ENCODE data around the gene DZIP1L. TPM values are rescaled to one million over a fixed set of nuclear protein-coding genes. Genes with fewer than 3 reads are reported as not detected.
"Not testable (repeated sequence)": the region's sequence is repeated elsewhere in the genome, so short reads cannot be mapped to it uniquely, and the experiment has no call there.

Gene DZIP1L, protein sequence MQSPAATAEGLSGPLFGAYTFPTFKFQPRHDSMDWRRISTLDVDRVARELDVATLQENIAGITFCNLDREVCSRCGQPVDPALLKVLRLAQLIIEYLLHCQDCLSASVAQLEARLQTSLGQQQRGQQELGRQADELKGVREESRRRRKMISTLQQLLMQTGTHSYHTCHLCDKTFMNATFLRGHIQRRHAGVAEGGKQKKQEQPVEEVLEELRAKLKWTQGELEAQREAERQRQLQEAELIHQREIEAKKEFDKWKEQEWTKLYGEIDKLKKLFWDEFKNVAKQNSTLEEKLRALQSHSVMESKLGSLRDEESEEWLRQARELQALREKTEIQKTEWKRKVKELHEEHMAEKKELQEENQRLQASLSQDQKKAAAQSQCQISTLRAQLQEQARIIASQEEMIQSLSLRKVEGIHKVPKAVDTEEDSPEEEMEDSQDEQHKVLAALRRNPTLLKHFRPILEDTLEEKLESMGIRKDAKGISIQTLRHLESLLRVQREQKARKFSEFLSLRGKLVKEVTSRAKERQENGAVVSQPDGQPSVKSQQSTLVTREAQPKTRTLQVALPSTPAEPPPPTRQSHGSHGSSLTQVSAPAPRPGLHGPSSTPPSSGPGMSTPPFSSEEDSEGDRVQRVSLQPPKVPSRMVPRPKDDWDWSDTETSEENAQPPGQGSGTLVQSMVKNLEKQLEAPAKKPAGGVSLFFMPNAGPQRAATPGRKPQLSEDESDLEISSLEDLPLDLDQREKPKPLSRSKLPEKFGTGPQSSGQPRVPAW
- total RNA-seq: 0.15 TPM in 1 of 2 replicates, not detected in the other

DNA sequence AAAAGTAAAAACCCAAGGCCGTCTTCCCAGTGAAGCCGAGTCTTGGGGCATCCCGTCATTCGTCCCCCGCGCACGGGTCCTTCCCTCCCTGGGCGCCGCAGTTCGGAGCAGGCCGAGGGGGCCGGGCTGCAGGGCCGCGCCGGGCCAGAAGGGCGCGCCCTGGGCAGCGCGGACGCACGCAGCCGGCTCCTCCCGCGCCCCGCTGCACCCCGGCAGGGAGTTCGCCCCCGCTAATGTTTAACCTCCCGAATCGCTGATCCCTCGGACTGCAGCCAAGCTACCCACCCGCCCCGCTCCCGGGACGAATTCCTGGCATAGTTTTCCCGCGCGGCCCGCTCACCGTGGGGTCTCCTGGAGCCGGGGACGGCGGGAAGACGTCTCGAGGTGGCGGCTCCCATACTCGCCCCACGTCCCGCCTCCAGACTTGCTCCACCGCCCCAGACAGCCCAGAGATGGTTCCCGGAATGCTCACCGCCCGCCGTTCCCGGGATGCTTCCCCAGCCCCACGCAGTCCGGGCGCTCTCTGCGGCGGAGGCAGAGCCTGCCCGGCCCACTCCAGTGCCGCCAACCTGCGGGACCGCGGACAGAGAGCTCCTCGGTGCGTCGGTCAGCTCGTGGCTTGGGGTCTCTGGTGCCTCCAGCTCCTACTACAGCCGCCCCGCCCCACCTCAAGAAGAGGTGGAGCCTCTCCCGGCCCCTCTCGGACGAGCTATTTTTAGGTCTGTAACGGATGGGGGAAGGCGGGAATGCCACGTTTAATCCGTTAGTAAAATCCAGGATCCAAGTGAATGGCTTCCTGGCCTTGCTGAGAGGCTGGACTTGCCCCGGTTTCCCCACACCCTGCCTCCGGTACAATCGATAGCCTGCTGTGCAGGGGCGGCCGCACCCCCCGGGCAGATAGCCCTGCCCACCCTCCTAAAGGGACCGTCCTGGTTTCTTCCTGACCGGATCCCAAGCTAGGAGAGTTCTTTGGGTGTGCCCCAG lies at the start of gene DZIP1L:
Gene DZIP1L (minus strand): TSS at position 621 of the 984 bp plus-strand sequence. CDS start 11,637 bp downstream, outside the sequence.
- intact Hi-C loops (cut with micrococcal nuclease): loop anchor here (5.0 to 10.0 kb wide), 2 partner anchors 33 to 140 kb away; no protein-coding TSS in a partner anchor

DNA sequence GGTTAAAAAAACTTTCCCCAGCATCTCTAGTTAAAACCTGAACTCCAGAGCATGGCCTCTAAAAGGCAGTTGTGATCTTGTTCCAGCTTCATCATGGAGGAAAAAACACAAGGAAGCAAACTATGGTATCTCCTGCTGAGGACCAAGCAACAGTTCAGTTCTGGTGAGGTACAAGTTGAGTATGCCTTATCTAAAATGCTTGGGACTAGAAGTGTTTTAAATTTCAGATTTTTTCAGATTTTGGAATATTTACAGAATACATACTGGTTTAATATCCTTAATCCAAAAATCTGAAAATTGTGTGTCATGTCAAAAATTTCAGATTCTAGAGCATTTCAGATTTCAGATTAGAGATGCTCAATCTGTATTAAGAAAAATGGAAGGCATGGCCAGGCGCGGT lies 49.7 kb upstream of the DZIP1L start:
- intact Hi-C loops (cut with micrococcal nuclease): no loop called here

DNA sequence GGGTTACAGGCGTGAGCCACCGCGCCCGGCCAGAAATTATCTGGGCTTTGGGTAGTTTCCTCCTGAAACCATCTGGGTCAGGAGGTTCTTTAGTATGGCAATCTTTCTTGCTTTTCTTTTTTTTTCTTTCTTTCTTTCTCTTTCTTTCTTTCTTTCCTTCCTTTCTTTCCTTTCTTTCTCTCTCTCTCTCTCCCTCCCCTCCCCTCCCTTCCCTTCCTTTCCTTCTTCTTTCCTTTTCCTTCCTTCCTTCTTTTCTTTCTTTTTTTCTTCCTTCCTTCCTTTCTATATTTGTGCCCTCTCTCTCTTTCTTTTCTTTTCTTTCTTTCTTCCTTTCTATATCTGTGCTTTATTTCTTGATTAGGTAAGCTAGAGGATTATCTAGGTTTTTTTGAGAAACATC lies 42.3 kb upstream of the DZIP1L start:
- intact Hi-C loops (cut with micrococcal nuclease): no loop called here

DNA sequence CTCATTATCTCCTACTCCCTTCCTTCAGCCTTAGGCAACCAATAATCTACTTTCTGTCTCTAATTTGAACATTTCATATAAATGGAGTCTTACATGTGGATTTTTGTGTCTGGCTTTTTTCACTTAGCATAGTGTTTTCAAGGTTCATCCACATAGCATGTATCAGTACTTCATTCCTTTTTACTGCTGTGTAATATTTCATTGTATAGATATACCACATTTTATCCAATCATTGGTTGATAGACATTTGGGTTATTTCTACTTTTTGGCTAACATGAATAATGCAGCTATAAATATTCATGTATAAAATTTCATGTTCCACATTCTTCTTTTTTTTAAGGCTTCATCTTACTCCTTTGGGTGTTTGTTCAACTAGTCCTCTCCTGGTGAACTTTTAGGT lies 39.1 kb upstream of the DZIP1L start:
- intact Hi-C loops (cut with micrococcal nuclease): no loop called here

DNA sequence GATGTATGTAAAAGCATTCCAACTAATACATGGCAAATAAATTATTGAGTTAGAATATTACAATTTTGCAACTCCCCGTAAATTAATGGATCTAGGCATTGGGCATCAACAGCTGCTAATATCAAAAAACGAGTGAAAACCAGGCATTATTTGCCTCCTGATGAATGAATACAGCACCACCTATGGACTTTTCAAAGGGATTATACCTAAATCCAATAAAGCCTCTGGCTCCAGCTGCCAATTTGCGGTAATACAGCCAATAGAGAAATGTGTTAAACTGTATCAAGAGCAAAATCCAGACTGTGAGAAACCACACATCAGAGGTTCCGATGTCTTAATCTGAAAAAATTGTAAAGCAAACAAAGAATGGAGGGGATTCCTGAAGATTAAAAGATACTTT lies 33.1 kb upstream of the DZIP1L start:
- intact Hi-C loops (cut with micrococcal nuclease): no loop called here

DNA sequence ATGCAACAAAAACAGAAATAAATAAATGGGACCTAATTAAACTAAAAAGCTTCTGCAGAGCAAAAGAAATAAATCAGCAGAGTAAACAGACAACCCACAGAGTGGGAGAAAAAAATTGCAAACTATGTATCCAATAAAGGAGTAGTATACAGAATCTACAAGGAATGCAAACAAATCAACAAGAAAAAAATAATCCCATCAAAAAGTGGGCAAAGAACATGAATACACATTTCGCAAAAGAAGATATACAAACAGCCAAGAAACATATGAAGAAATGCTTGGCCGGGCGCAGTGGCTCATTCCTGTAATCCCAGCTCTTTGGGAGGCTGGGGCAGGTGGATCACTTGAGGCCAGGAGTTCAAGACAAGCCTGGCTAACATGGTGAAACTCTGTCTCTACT lies 26.8 kb upstream of the DZIP1L start:
- intact Hi-C loops (cut with micrococcal nuclease): not testable (repeated sequence)

DNA sequence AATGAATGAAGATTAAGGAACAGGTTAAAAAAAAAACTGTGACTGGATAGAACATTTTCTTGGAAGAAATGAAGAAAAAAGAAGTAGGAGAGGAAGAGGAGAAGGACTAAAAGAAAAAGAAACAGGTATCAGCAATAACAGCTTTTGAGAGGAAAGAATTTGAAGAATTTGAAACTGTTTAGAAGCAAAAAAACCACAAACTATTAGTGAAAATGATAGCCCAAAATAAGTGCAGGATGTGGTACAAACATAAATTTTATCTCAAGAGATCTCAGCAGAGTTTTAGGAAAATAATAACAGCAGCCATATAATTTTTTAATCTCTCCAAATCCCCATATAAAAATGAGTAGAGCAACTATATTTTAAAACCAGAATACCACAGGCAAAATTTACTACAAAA lies 25.5 kb upstream of the DZIP1L start:
- intact Hi-C loops (cut with micrococcal nuclease): no loop called here

DNA sequence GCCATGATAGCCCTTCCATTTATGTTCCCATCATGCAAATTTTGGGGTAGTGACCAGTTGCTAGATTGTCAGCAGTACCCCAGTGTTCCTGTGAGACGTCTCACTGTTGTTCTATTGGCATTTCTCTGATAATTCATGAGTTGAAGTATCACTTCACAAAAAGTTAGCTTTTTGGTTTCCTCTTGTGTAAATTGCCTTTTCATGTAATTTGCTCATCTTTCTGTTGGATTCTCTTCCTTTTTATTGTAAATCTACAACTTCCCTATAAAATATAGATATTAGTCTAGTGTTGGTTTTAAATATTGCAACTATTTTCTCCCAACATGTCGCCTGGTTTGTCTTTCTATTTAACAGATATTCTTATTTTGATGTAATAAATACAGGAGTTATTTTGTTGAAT lies 24.3 kb upstream of the DZIP1L start:
- intact Hi-C loops (cut with micrococcal nuclease): no loop called here

DNA sequence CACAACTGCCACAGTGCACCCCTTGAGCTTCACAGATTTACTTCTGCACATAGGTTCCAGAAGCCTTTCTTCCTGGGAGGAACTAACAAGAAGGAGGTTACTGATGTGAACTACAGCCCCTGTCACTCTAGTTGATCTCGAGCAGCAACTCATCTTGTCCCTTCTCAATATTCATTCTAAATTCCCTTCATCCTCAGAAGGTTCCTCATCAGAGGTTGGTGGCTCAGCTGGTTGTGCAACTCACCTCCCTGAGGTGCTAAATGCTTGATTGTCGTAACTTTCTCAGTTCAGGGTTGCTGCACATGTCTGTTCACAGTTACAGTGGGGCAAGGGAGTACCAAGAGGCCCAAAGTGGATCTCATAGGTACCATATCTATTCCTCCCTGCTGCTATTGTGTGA lies 22.5 kb upstream of the DZIP1L start:
- intact Hi-C loops (cut with micrococcal nuclease): no loop called here

DNA sequence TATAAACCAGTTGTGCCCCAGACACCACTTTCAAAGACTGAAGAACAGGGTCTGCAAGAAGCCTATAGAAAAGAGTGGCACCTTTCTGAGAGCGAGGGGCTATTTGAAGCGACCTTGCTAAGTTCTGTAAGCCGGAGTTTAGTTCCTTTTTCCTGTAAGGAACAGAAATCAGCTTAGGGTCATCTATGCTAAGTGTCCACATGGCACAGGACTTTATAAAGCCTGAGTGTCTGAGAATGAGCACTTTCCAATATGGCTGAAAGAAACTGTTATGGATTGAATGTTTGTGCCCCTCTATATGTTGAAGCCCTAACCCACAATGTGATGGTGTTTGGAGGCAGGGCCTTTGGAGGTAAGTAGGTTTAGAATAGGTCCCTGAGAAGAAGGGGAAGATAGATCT lies 20.8 kb upstream of the DZIP1L start:
- intact Hi-C loops (cut with micrococcal nuclease): no loop called here

DNA sequence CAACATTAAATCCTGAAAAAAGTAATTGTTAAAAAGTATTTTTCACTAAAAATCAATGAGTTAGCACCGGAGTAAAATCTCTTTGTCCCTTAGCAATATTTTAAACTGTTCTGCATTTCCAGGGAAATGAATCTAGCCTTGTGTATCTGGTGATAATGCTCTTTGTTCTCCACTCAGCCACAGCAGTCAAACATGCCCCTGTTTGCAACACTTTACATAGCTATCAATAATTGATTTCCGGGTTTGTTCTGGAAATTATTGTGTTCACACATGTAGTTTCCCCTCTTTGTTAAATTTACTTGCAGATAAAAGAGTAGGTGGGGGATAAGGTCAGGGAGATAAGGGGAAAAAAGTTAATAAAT lies 20.4 kb upstream of the DZIP1L start:
- intact Hi-C loops (cut with micrococcal nuclease): no loop called here

DNA sequence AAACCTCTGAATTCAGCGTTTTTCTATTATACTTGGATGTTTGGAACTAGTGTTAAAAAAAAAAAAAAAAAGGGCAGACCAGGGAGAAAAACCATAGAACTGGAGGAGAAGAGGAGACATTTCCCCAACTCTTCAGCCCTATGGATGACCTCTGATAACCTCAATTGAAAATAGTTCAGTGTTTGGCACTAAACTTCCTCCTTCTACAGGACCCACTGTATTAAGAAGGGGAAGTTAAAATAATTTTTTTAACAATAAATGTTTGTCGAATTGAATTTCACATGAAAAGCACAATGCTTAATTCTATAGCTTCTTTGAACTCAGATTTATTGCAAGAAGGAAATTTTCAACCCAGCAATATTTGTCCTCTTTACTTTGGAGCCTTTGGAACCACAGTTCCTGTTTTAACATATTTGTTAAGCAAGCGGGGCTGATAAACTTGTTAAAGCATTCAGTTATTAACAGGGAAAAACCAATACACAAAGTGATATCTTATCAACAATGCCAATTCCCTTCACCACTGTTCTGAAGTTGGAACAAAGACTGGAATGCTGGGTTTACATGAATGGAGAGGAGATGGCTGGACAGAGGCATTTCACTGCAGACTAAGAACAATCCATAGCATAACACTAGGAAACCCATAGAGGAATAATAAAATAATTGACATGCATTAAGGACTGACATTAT lies 19.9 kb upstream of the DZIP1L start:
- intact Hi-C loops (cut with micrococcal nuclease): no loop called here

DNA sequence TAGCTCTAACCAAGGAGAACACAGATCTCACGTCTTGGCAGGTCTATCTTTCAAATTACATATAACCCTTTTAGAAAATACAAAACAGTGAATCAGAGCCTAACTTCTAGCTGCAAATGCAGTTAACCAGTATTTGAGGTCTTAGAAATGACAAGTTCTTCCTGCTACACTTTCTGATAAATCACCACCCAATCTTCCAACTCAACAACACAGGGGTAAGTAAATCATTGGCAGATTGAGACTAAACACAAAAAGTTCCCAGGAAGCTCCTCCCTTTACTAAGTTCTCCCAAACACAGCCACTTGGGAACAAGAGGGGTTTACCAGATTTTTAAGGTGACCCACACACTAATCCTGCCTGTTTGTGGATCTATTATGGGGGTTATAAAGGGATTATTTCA lies 16.8 kb upstream of the DZIP1L start, which contains the start of gene A4GNT:
Gene A4GNT (minus strand): TSS at position 152 of the 400 bp plus-strand sequence. CDS start 1,134 bp downstream, outside the sequence.
- intact Hi-C loops (cut with micrococcal nuclease): no loop called here

DNA sequence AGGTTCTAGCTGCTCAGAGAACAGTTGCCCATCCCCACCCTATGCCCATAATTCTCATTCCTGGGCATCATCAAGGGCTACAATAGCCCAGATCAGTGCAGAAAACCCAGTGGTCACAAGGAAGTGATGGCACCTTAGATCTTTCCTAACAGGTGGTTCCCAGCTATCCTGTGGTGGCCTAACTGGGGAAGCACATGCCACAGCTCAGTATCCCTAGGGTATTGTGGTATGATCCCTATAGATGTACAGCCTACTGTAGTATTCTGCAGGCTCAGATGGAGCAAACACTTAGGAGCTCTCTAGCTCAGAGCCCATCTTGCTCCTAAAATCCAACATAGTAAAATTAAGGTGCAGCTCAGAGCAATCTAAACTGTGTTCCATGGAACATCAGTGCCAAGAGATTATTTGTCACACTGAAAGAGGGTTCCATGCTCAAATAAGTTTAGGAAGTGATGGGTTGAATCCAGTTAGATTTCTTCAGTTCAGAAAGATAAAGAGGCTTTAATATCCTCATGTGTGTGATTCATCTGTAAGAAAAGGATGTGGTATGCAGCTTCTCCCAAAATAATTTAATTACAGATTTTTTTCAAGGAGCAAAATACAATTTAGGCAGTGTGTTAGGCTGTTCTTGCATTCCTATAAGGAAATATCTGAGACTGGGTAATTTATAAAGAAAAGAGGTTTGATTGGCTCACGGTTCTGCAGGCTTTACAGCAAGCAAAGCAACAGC lies 12.4 kb upstream of the DZIP1L start:
- intact Hi-C loops (cut with micrococcal nuclease): no loop called here

DNA sequence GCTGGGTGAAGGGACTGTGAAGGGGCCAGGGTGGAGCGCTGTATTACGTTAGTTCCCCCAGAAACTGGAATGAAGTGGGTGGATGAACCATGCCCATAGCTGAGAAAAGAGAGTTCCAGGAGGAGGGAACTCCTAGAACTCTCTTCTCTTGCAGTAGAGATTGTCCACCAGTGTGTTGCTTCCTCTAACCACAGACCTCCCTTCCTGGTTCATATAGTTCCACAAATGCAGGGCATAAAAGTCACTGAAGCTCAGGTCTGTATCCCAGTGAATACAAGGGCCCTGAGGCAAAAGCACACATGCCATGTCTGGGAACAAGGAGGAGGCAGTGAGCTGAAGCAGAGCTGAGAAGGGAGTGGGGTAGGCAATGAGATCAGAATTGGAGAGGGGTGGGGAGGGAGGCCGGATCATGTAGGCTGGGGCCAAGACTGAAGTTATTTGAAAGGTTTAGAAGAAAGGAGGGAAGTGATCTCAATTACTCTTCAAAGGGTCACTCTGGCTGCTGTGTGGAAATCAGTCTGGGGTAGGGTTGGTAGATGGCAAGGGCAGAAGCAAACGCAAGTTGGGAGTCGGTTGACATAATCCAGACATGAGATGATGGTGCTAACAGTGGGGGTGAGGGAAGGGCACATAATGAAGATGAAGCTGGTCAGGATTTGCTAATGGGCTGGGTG lies 10.3 kb upstream of the DZIP1L start:
- intact Hi-C loops (cut with micrococcal nuclease): no loop called here

DNA sequence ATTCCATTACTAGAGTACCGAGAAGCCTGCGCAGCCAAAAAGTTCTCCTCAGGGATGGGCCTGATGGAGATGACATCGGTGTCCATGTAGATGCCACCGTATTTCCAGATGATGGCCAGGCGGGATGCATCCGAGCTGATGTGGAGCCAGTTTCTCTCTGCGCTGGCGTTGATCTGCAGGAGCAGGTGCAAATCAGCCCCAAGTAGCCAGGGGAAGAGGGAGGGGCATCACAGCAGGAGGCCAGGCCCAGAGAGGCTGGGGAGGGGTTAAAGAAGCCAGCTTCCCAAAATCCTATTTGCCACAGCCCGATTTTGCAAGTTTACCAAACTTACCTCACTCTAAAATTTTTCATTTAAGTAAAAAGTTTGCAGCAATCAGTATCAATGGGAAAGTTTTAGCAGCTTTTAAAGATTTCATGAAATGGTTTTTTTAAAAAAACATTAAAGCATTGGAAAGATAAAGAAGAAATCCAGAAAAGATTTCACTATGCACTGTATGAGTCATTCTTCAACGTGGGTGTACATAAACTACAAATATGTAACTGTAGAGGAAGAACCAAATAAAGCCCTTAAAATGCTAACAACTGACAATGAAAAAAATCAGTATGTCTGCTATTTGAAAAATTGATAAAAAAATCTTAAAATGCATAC lies 9.4 kb upstream of the DZIP1L start:
- intact Hi-C loops (cut with micrococcal nuclease): no loop called here

DNA sequence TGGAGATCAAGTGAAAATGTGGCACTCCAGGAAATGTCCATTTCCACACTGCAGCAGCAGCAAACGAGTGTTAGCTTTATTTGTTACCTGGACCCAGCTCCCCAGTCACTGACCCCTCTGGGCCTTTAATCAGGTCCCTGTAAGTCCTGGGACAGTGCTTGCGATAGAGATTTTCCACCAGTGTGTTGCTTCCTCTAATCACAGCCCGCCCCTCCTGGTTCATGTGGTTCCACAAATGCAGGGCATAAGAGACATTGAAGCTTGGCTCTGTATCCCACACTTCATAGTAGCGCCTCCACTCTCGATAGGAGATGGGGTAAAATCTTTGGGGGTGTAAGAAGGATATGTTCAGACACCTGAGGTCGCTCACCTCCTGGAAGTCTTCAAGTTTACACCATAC lies 8.8 kb upstream of the DZIP1L start:
- intact Hi-C loops (cut with micrococcal nuclease): no loop called here

DNA sequence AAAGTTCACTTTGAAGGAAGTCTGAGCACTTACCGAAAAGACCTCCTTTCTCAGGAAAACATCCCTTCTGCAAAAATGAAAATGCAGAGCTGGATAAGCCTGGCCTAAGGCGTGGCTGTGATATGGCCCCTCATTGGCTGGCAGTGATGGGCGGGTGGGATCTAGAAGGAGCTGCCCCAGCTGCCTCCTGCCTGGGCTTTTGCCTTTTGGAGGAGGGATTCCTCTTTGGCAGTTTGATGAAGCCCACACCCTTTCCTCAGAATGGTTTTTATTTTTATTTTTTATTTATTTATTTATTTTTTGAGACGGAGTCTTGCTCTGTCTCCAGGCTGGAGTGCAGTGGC lies 4.0 kb upstream of the DZIP1L start:
- intact Hi-C loops (cut with micrococcal nuclease): loop anchor here (1.0 to 10.0 kb wide), 3 partner anchors 37 to 145 kb away; no protein-coding TSS in a partner anchor
